ENCODE results near the gene EPDR1.

DNA sequence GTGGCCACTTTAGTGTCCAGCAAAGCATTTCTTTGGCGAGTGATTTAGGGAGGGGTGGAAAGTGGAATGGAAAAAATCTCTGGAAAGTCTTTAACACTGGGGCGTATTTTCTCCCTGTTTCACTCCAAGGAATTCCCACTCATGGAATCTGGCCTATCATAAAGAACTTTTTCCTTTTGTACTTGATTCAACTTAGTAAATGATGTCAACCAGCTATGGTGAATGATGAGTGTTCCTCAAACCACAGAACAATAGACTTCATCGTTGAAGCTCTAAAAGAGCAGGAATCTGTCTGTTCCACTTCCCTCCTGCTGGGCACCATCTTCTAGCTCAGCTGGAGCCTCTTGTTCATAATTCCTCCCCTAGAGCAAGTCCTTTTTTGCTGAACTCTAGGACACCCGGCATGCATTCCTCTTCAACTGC, 66.5 kb downstream of the EPDR1 start:
- TF ChIP-seq, protein P1, sequence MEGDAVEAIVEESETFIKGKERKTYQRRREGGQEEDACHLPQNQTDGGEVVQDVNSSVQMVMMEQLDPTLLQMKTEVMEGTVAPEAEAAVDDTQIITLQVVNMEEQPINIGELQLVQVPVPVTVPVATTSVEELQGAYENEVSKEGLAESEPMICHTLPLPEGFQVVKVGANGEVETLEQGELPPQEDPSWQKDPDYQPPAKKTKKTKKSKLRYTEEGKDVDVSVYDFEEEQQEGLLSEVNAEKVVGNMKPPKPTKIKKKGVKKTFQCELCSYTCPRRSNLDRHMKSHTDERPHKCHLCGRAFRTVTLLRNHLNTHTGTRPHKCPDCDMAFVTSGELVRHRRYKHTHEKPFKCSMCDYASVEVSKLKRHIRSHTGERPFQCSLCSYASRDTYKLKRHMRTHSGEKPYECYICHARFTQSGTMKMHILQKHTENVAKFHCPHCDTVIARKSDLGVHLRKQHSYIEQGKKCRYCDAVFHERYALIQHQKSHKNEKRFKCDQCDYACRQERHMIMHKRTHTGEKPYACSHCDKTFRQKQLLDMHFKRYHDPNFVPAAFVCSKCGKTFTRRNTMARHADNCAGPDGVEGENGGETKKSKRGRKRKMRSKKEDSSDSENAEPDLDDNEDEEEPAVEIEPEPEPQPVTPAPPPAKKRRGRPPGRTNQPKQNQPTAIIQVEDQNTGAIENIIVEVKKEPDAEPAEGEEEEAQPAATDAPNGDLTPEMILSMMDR (IDR thresholded peaks at IDR 0.05): no peak
- TF ChIP-seq POLR2A (IDR thresholded peaks at IDR 0.05): no peak
